ENCODE results near the gene EVPLL. TPM values are rescaled to one million over a fixed set of nuclear protein-coding genes. Genes with fewer than 3 reads are reported as not detected.

The EVPLL gene
- not detected in 5 replicates for total RNA-seq (2022; extraction: Qiagen RNA extraction)

GRCh38 chr17:18377437-18378204 is at the start of gene EVPLL:
Gene EVPLL, plus strand, starts transcription at chr17:18377778. Its CDS starts 3,160 bp downstream, at chr17:18380938.

GRCh38 chr17:18363101-18364049 is 14.2 kb upstream of the EVPLL start, which contains the start of gene SHMT1:
Gene SHMT1, minus strand, starts transcription at chr17:18363550. Its CDS starts 7,569 bp downstream, at chr17:18355981.

Other genes with a start within 250 kb of the EVPLL start
- gene ALKBH5, start 193.9 kb upstream of the EVPLL start, total RNA-seq (2022; extraction: Qiagen RNA extraction) = 48.1 to 62.0 TPM (median 51.7 TPM) in 5 replicates
- 12.6 to 16.9 TPM (median 15.1 TPM) in 5 replicates for gene LLGL1, start 152.1 kb upstream of the EVPLL start, total RNA-seq (2022; extraction: Qiagen RNA extraction)
- 231 to 243 TPM (median 234 TPM) in 5 replicates for gene FLII, start 119.0 kb upstream of the EVPLL start, total RNA-seq (2022; extraction: Qiagen RNA extraction)
- gene MIEF2, start 117.1 kb upstream of the EVPLL start, total RNA-seq (2022; extraction: Qiagen RNA extraction) = 8.3 to 10.5 TPM (median 10.3 TPM) in 5 replicates
- 32.3 to 41.4 TPM (median 35.8 TPM) in 5 replicates for gene TOP3A, start 62.8 kb upstream of the EVPLL start, total RNA-seq (2022; extraction: Qiagen RNA extraction)
- 14.8 to 19.7 TPM (median 15.4 TPM) in 5 replicates for gene SMCR8, start 62.5 kb upstream of the EVPLL start, total RNA-seq (2022; extraction: Qiagen RNA extraction)
- gene SHMT1, start 14.2 kb upstream of the EVPLL start, total RNA-seq (2022; extraction: Qiagen RNA extraction) = 44.8 to 51.5 TPM (median 46.6 TPM) in 5 replicates
- gene LGALS9C, start 99.0 kb downstream of the EVPLL start, total RNA-seq (2022; extraction: Qiagen RNA extraction) = not detected in 5 replicates